ENCODE data around the gene HSD17B1. TPM values are rescaled to one million over a fixed set of nuclear protein-coding genes. Genes with fewer than 3 reads are reported as not detected.
"Not testable (repeated sequence)": the region's sequence is repeated elsewhere in the genome, so short reads cannot be mapped to it uniquely, and the experiment has no call there.

HSD17B1 gene, protein sequence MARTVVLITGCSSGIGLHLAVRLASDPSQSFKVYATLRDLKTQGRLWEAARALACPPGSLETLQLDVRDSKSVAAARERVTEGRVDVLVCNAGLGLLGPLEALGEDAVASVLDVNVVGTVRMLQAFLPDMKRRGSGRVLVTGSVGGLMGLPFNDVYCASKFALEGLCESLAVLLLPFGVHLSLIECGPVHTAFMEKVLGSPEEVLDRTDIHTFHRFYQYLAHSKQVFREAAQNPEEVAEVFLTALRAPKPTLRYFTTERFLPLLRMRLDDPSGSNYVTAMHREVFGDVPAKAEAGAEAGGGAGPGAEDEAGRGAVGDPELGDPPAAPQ
- 0.30 and 0.69 TPM in 2 replicates for total RNA-seq

DNA sequence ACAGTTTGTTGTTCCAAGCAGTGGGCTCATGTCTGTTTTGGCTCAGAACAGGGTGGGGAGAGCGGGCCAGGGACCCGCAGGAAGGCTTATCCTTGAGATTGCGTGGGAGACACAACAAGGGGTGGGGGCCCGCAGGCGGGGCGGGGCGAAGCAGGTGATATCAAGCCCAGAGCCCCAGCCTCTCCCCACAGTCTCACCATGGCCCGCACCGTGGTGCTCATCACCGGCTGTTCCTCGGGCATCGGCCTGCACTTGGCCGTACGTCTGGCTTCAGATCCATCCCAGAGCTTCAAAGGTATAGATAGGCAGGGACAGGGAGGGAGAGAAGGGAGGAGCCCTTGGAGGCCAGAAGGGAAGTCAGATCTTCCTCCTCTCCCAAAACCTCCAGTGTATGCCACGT lies at the start of gene HSD17B1:
HSD17B1 (plus strand) TSS at position 188 of the 400 bp plus-strand sequence; CDS start at position 199, 11 bp downstream.
- not testable (repeated sequence) for DNase-seq (ENCODE audit: low read depth)

DNA sequence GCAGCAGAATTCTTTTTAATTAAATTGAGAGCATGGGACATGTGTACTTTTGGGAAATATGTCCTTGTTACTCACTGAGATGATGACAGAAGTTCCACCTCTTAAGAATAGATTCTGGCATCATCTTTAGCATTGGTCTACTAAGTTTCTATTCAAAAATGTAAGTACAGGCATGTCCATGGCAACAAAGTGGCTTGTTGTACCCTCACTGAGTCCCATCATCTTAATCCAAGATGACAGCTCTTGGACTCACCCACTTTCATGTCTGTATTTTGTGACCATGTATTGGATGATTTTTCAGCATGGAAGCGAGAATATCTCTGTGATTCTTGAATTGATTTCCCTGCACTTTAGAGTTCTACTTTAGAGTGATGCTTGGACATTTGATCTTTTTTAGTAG lies 49.8 kb upstream of the HSD17B1 start:
- DNase-seq (ENCODE audit: low read depth), result no peak

DNA sequence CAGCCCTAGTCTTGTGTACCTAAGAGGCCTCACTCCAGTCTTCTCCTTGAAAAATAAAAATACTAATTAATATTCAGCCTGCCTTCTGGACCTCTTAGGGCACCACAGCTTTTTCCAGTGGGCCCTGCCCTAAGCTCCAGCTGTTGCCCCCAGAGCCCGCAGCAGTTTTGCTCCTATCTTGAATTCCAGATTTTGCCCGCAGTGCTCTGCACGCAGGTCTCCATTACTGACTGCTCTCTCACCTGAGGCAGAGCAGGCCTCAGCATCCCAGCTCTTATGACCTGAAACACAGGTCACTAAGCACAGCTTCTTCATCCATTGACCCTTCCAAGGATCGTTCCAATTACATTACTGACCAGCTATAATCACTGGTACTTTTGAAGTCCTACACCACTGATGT lies 45.1 kb upstream of the HSD17B1 start:
- DNase-seq (ENCODE audit: low read depth), result no peak

DNA sequence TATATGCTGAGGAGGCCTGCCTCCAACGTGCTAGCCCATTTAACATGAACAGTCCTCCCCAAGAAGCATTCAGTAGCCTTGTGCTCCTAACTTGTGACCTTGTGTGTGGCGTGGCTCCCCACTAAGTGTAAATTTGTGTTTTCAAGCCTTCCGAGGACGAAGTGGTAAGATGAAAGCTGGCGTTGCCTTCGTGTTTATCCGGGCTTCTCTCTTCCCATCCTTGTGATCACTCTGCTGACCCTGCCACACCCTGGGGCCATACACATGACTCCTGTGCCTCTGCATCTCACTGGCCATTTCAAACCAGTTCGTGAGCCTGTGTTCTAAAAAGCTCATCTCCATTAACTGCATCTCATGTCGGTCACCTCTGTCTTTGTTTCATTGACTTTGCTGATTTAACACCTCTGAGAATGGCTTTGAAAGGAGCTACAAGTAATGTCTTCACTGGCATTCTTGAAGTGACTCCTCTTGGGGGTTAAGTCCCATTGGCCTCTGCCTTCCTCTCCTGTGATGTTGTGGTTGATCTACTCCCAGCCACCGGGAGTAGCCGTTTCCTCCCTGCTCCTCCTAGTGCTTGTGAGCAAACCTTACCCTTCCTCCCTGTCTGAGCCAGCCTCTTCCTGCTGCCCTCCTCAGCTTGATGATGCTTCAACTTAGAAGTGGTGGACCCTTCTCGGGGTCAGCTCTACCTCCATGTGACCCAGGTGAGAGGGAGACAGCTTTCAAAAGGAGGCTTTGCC lies 44.1 kb upstream of the HSD17B1 start:
- no peak for DNase-seq (ENCODE audit: low read depth)

DNA sequence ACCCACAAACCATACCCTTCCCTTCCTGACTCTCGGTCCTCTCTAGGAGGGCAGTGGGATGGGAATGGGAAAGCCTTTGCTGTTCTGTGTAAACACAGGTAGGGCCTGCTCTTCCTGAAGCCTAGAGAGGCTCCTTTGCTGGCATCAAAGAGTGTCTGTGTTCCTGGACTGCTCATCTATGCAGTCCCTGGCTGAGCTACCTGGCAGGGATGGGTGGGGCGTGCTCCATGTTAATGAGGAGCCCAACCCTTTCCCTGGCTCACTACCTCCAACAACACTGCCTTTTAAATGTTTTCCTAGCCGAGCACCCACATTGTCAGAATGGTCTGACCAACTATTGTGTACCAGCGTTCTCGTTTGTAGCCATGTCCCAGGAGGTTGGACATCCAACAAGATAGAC lies 43.3 kb upstream of the HSD17B1 start:
- no peak for DNase-seq (ENCODE audit: low read depth)

DNA sequence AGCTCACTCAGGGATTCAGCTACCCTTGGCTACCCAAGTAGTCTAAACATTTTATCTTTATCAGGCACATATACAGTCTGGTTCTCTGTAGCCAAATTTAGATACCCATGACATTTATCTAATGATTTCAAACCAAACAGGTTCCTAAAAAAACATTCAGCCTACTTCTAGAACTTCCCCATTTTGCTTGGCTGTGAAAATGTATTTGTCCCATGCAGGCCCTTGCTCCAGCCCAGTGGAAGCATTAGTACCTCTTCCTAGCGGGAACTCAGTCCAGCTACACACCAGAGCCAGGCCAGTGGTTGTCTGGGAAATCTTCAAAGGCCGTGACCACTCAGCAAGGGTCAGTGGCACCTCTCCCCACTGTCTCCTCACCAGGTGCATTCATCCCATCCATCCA lies 42.9 kb upstream of the HSD17B1 start:
- DNase-seq (ENCODE audit: low read depth), result no peak

DNA sequence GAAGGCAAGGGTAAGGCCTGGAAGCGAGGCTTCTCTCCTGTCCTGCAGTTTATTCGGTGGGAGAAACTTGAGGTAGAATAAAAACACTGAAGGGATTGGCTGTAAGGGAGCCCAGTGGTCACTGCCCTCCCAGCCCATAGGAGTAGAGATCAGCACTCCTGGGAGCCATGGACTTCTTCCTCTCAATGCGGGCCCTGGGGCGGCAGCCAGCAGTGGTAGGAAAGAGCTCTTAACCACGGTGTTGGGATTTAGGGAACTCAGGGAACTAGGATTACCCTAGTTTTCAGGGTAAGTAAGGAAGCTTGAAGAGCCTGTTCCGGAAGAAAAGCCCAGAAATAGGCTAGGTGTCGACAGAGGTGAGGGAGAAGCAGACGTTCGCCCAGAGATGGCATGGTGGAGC lies 40.5 kb upstream of the HSD17B1 start:
- DNase-seq (ENCODE audit: low read depth), result no peak

DNA sequence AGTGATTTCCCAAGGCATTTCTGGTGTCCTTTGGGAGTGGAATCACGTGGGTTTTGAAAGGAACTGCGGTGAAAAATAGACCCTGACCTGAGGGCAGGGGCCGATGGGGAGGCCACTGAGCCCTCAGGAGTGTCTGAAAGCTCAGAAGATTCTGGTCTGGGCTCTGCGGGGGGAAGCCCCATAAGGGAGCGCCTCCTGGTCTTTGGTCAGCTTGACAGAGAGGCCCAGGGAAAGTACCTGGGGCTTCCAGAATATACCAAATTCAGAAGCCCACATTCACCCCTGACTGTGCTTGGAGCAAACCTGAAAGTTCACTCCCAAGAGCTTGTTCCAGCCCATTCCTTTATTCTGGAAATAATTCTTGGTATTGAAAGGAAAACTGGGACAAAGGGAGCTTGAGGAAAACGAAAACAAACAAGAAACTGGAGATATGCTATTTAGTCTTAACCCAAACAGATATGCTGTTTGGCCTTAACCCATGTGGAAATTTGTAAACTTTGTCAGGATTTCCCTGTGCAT lies 39.9 kb upstream of the HSD17B1 start:
- no peak for DNase-seq (ENCODE audit: low read depth)

DNA sequence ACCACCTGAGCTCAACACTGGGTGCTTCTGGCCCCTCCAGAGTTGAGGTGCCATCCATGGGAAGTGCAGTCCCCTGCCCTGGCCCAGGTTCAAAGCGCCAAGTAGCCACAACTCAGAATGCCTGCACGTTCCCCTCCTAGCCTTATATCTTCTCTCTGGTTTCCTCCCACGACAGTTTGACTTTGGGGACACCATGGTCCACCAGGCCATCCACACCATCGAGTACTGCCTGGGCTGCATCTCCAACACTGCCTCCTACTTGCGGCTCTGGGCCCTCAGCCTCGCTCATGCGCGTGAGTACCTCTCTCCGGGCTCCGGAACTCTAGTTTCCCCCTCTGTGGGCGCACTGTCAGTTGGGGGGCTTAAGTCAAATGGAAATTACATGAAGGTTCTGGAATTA lies 39.0 kb upstream of the HSD17B1 start:
- no peak for DNase-seq (ENCODE audit: low read depth)

DNA sequence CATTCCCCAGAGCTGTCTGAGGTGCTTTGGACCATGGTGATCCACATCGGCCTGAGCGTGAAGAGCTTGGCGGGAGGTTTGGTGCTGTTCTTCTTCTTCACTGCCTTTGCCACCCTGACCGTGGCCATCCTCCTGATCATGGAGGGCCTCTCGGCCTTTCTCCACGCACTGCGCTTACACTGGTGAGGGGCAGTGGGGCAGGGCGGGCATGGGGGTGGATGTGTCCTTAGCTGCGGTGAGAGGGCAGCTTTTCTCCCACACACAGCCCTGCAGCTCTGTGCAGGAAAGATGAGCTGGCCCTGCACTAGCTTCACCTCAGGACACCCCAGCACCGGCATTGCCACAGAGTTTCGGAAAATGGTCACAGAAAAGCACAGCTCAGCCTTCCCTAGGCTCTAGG lies 38.4 kb upstream of the HSD17B1 start:
- DNase-seq (ENCODE audit: low read depth), result no peak

DNA sequence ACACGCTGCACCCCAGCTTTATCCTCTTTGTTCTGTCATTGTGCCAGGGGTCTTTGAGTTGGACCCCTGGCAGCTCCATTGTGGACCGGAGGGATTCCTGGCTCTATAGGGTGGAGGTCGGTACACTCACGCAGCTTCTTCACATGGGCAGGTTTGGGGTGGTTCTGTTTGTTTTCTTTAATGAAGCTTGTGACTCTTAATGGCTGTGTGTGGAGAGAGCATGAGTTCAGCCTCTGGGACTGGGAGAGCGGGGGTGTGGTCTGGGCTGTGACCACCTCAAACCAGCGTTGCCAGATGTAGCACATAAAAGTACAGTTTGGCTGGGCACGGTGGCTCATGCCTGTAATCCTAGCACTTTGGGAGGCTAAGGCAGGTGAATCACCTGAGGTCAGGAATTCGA lies 37.9 kb upstream of the HSD17B1 start:
- no peak for DNase-seq (ENCODE audit: low read depth)

DNA sequence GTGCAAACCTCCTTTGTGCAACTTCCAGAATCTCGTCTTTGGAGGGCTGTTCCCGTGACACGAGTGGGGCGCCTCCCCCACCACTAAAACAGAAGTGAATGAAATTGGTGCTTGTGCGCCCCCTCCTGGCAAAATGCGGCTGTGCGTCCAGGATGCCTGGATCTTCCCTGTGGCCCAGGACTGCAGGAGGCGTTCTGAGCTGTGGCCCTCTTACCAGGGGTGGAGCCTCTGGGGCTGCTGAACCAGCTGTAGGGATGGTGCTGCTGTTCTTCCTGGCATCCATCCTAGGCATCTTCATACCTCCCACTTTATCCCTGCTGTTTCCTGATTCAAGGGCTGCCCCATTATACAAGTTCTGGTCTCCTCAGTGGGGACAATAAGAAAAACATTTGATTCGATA lies 35.2 kb upstream of the HSD17B1 start:
- peak; percentile 70 for DNase-seq (ENCODE audit: low read depth)

DNA sequence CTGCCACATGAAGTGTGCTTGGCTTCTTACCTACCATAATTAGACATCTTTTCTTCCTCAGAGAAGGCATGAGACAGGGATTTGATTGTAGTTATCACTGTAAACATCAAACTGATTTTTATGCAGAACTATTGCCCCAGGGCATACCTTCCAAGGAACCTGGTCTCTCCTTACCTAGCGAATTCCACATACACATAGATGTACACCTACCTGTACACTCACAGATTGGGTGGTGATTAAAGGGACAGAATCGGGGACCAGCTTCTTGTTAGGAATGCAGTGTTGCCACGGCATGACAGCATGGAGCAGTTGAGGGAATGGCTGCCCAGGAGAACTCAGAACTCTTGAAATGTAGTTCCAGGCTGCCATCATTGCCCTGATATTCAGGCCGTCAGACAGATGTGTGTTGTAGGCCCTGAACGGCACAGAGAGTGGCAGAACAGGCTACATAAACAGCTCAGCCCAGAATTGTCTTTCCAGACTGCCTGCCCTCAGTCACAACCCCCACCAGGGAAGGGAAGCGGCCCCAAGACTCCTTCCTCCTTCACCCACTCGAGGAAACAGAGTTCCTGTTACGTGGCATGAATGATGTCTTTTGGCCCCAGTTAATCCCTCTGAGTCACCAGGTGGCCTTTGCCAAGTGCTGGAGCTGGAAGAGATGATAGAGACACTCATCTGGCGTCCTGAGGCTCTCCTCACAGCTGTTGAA lies 34.5 kb upstream of the HSD17B1 start:
- DNase-seq (ENCODE audit: low read depth), result peak; percentile 92

DNA sequence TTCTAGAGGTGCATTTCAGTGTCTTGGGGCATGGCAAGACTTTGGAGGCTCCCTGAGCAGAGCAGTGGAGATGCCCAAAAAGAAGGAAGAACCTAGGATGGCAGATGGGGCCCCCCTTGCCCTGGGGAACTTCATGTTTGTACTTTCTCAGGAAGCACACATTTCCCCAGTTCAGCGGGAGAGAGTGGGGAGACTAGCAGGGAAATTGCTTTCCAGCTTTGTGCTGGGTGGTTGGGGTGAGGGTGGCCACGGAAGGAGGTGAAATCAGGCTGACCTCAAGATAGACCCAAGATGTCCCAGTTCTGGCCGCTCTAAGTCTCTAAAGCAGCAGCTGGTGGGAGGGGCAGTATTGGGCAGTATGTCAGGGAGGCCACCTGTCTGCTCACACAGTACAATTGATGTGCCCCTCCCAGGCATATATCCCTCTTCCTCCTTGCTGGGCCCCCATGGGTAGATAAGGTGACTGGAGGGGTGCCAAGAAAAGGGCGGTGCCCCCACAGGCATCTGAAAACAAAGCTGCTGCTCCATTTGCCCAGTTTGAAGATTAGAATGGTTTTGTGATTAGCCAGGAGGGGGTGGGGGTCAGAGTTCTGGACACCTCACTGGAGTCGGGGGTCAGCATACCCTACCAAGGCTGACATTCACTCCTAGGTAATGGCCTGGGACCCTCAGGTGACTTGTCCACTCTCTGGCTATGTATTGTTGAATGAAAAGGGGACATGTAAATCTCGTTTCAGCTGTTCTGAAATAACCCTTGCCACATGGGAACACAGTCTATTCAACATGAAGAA lies 33.8 kb upstream of the HSD17B1 start:
- DNase-seq (ENCODE audit: low read depth), result no peak

DNA sequence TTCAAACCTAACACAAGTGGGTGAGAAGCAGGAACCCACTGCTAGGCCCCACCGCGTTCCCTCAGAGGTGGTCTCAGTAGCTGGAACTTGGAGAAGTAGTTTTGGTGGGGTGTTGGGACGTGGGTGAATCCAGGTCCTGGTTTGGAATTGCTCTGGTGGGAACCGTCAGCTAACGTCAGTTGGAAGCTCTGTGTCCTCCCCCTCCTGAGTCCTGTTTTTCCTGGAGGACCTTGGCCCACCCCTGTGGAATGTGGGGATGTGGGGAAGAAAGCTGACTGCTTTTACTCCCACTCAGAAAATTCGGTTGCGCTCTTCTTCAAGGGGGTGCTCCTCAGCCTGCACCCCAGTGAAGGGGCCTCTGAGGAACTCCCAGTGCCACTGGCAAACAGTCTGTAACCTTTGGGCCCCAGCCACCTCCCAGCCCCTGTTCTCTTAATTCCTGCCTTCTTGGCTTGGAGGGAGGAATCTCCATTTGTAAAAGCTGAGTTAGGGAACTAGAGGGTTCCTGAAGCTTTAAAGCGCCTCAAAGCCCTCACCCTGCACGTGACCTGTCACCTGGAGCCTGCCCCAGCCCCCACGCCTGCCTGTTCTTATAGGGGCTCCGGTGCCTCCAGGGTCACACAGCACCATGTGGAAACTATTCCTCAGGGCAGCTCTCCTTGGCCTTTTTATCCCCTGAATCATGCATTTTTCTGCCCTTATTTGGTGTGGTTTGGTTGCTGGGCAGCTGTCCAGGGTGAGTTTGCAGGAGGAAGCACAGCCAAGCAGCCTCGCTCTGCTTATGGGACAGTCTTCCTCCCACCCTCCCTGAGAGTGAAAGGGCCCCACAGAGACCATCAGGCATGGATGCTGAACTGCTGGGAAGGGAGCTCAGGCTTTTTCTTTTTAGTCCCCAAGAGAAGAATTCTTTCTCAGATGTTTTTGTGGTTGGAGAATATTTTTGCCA lies 32.9 kb upstream of the HSD17B1 start:
- peak; percentile 98 for DNase-seq (ENCODE audit: low read depth)

DNA sequence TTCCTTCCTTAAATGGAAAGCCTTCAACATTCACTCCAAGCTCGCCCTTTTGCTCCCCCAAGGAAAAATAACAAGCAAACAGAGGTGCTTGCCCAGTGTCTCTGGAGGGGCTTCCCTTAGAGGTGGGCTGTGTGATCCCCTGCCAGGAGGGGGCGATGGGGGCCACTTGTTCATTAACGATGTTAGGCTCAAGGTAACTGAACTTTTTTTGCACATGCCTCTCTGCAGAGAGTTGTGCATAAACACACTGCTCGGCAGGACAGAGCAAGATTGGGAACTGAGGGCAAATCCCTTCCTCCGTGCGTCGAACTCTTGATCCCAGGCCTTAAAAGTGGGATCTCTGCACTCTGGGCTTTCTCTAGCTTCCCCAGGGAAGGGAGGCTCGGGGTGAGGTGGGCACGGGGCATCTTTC lies 32.2 kb upstream of the HSD17B1 start:
- DNase-seq (ENCODE audit: low read depth), result no peak

DNA sequence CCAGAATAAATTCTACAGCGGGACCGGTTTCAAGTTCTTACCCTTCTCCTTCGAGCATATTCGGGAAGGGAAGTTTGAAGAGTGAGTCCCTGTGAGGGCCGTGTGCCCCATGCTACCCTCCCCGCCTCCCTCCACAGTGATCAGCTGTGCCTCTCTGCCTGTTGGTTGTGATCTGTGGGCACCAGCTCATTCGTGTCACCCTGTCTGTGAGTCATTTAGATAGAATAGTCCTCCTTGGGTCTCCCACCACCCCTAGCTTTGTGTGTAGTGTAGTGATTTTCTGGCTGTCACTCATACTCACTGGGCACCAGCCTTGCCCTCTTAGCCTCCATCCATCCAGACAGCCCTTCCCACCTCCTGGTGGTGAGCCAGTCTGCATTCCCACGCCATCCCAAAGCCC lies 31.7 kb upstream of the HSD17B1 start:
- no peak for DNase-seq (ENCODE audit: low read depth)

DNA sequence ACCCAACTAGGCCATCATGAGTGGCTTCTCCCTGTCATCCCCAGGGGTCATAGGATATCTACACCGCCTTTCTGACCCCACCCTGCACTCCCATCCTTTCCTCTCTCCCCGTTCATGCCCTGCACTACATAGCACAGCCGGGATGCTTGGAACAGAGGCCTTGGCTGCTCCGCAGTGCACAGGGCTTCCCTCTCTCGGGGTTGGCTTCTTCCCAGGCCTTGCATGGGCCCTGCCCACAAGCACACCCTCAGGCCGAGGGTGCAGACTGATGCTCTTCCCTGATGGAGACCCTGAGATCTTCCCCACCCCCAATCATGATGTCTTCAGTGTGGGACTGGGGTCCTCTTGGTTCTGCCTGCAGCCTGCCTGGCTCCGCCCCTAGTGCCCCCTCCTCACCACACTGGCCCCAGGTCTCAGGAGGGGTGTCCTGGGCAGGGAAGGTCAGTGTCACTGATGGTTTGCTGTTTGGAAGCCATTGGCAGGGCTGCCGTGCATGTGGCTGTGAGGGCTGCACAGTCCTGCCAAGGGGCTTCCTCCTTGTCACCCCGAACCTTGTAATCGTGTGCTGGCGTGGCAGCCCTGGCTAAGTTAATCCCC lies 31.0 kb upstream of the HSD17B1 start:
- no peak for DNase-seq (ENCODE audit: low read depth)

DNA sequence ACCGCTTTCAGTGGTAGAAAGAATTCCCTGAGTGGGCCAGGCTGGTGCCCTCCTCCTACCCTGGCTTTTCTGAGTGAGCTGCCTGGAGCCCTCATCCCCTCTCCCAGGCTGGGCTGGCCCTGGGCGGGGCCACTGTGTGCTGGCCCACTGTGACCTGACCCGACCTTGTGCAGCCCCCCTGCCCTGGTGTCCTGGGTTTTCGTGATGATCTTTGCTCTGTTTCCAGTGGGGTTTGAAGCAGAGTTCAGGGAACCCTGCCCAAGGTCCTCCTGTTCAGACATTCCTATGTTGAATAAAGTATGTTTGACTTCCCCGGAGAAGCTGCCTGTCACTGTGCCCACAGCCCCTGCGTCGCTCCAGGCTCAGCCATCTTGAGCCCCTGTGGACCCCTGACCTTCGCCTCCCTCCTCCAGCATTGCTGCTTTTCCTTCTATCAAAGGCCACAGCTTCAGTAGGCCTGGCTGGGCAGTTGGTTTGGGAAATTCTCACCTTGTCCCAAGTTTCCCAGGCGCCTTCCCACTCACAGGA lies 30.4 kb upstream of the HSD17B1 start:
- DNase-seq (ENCODE audit: low read depth), result no peak

DNA sequence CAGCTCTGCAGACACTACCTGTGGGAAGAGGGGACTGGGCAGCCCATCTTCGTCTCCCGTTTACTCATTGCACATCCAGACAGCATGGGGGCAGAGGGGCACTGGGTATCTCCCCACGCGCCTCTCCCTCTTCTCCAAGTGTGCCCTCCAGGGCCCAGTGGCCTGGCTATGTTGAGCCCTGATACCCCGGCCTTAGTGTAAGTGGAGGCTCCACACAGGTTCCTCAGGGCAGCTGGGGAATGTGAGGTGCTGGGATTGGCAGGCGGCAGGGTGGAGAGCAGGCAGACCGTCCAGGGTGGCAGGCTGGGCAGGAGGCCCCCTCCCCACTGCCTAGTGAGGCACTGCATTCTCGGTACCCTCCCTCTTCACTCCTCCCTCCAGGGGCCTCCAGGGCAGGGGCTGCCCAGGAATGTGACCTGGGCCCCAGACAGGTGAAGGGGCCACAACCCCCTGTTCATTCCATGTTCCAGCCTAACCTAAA lies 29.9 kb upstream of the HSD17B1 start:
- DNase-seq (ENCODE audit: low read depth), result no peak
